CD4-positive, alpha-beta T cell treated with Interferon alpha-2 for 1 hour (primary cell): ENCODE data around the gene TICAM1.
A peak's percentile ranks its signal among the peaks of the same experiment; 100 is the strongest.

Experiments
- DNase-seq, 2 donors: peaks; one replicate each; pipeline ENCODE4 v3.0.0-alpha.2; 2020 to 2022

The TICAM1 gene

GRCh38 chr19:4768934-4769777, 62.4 kb downstream of the TICAM1 start:
- DNase-seq = peak; percentile 65 to 82
